K562 (cell line): ENCODE results near the gene SUMO3.

Experiments
- CBX5 ChIP-seq: IDR thresholded peaks from 2 replicates; pipeline ENCODE4 v1.6.1; 2014; ENCODE audit warnings: low read depth, borderline replicate concordance
- CTCF ChIP-seq, 3 experiments: IDR thresholded peaks in 2 of 3; conservative IDR thresholded peaks in 1 of 3; 2 replicates each; pipeline ENCODE4 v1.5.1; 2011 to 2012; ENCODE audit warnings: low read length in 3 of 3, mild to moderate bottlenecking in 3 of 3, control low read depth in 2 of 3, improper control_type of control experiment in 1 of 3, inconsistent platforms in 1 of 3, low read depth in 1 of 3, mixed read lengths in 1 of 3, moderate library complexity in 1 of 3; ENCODE audit not compliant: insufficient read depth in 2 of 3
- FOXP1 ChIP-seq: sonication (generic); formaldehyde crosslinking; IDR thresholded peaks from 2 replicates; pipeline ENCODE4 v1.8.0; 2022; ENCODE audit warnings: mild to moderate bottlenecking, missing genetic modification reagents
- FUS ChIP-seq: fragments of 200-400 bp; formaldehyde crosslinking; optimal IDR thresholded peaks from 2 replicates; pipeline ENCODE3; 2017; ENCODE audit warnings: low read depth, low read length
- JUNB ChIP-seq: fragments of 450-650 bp; formaldehyde crosslinking; conservative IDR thresholded peaks from 2 replicates; pipeline ENCODE4 v1.4.0; 2020; ENCODE audit warnings: mild to moderate bottlenecking
- NCOA2 ChIP-seq, 2 experiments: fragments of 450-650 bp; IDR thresholded peaks; 2 replicates each; pipeline ENCODE4 v1.6.1; 2018; ENCODE audit warnings: mild to moderate bottlenecking in 2 of 2, moderate library complexity in 1 of 2; ENCODE audit not compliant: partially characterized antibody in 2 of 2
- NR1H2 ChIP-seq: sonication (generic); formaldehyde crosslinking; IDR thresholded peaks from 2 replicates; pipeline ENCODE4 v1.4.0; 2020; ENCODE audit warnings: mild to moderate bottlenecking, missing genetic modification reagents
- POLR2AphosphoS5 ChIP-seq: IDR thresholded peaks from 2 replicates; pipeline ENCODE4 v1.6.1; 2011; ENCODE audit warnings: mild to moderate bottlenecking, low read depth, low read length, moderate library complexity; ENCODE audit not compliant: control insufficient read depth, insufficient read depth
- POLR3A ChIP-seq: IDR thresholded peaks from 2 replicates; pipeline ENCODE4 v1.6.1; 2011; ENCODE audit warnings: borderline replicate concordance, mild to moderate bottlenecking, moderate library complexity; ENCODE audit not compliant: insufficient read length, insufficient read depth; ENCODE audit errors: extremely low read depth
- RAD21 ChIP-seq, 2 experiments: fragments of 250-450 bp in 1 of 2; fragments of 450-650 bp in 1 of 2; sonication (Bioruptor Pico) in 1 of 2; formaldehyde crosslinking in 1 of 2; IDR thresholded peaks in 1 of 2; conservative IDR thresholded peaks in 1 of 2; 2 replicates each; pipeline versions ENCODE4 v1.4.0 to v1.8.0; 2020 to 2022; ENCODE audit warnings: mild to moderate bottlenecking in 2 of 2, moderate library complexity in 1 of 2
- SMARCE1 ChIP-seq: fragments of 450-650 bp; IDR thresholded peaks from 2 replicates; pipeline ENCODE4 v1.7.1; 2016; ENCODE audit warnings: mild to moderate bottlenecking
- ZNF175 ChIP-seq: fragments of 200-800 bp; sonication (Bioruptor generic); IDR thresholded peaks from 2 replicates; pipeline ENCODE4 v1.6.1; 2016; ENCODE audit warnings: low read depth, mild to moderate bottlenecking, missing genetic modification characterization, missing compliant biosample characterization
- TF ChIP-seq, protein P1 (sequence below): sonication (generic); formaldehyde crosslinking; IDR thresholded peaks from 2 replicates; pipeline ENCODE4 v1.8.1; 2023; ENCODE audit warnings: mild to moderate bottlenecking, missing genetic modification reagents
- TF ChIP-seq, protein P2 (sequence below): sonication (generic); formaldehyde crosslinking; IDR thresholded peaks from 2 replicates; pipeline ENCODE4 v1.8.0; 2022; ENCODE audit warnings: mild to moderate bottlenecking, missing genetic modification reagents

- TF ChIP-seq FUS, result no peak
- TF ChIP-seq POLR3A, result no peak
- no peak for TF ChIP-seq NR1H2 (CRISPR knock-in tag)
- TF ChIP-seq POLR2AphosphoS5, result no peak
- TF ChIP-seq FOXP1 (CRISPR knock-in tag), result no peak
- TF ChIP-seq, protein P1, sequence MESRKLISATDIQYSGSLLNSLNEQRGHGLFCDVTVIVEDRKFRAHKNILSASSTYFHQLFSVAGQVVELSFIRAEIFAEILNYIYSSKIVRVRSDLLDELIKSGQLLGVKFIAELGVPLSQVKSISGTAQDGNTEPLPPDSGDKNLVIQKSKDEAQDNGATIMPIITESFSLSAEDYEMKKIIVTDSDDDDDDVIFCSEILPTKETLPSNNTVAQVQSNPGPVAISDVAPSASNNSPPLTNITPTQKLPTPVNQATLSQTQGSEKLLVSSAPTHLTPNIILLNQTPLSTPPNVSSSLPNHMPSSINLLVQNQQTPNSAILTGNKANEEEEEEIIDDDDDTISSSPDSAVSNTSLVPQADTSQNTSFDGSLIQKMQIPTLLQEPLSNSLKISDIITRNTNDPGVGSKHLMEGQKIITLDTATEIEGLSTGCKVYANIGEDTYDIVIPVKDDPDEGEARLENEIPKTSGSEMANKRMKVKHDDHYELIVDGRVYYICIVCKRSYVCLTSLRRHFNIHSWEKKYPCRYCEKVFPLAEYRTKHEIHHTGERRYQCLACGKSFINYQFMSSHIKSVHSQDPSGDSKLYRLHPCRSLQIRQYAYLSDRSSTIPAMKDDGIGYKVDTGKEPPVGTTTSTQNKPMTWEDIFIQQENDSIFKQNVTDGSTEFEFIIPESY, result no peak
- TF ChIP-seq RAD21 (CRISPR knock-in tag; conservative IDR thresholded peaks at IDR 0.05 in 1 of 2, IDR thresholded peaks at IDR 0.05 in 1 of 2), result no peak
- no peak for TF ChIP-seq SMARCE1
- no peak for TF ChIP-seq NCOA2 (IDR thresholded peaks at IDR 0.05; ENCODE audit: partially characterized antibody in 2 of 2)
- no peak for TF ChIP-seq CBX5
- TF ChIP-seq, protein P2, sequence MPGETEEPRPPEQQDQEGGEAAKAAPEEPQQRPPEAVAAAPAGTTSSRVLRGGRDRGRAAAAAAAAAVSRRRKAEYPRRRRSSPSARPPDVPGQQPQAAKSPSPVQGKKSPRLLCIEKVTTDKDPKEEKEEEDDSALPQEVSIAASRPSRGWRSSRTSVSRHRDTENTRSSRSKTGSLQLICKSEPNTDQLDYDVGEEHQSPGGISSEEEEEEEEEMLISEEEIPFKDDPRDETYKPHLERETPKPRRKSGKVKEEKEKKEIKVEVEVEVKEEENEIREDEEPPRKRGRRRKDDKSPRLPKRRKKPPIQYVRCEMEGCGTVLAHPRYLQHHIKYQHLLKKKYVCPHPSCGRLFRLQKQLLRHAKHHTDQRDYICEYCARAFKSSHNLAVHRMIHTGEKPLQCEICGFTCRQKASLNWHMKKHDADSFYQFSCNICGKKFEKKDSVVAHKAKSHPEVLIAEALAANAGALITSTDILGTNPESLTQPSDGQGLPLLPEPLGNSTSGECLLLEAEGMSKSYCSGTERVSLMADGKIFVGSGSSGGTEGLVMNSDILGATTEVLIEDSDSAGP, result no peak
- TF ChIP-seq JUNB (CRISPR knock-in tag), result no peak
- TF ChIP-seq ZNF175 (CRISPR knock-in tag), result no peak
- no peak for TF ChIP-seq CTCF (IDR thresholded peaks at IDR 0.05 in 2 of 3, conservative IDR thresholded peaks at IDR 0.05 in 1 of 3; ENCODE audit: insufficient read depth in 2 of 3, low read depth in 1 of 3, low read length in 3 of 3)
These were observed 36.9 kb downstream of the SUMO3 start for GRCh38 chr21:44780767-44781459.
